Activated T-cell treated with anti-CD3 and anti-CD28 coated beads for 24 hours (primary cell): ENCODE measurements around the gene SMIM35.

ENCODE experiments used
- DNase-seq: peaks from one replicate; pipeline ENCODE4 v3.0.0-alpha.2; 2020; ENCODE audit warnings: low read depth

Gene SMIM35

DNA sequence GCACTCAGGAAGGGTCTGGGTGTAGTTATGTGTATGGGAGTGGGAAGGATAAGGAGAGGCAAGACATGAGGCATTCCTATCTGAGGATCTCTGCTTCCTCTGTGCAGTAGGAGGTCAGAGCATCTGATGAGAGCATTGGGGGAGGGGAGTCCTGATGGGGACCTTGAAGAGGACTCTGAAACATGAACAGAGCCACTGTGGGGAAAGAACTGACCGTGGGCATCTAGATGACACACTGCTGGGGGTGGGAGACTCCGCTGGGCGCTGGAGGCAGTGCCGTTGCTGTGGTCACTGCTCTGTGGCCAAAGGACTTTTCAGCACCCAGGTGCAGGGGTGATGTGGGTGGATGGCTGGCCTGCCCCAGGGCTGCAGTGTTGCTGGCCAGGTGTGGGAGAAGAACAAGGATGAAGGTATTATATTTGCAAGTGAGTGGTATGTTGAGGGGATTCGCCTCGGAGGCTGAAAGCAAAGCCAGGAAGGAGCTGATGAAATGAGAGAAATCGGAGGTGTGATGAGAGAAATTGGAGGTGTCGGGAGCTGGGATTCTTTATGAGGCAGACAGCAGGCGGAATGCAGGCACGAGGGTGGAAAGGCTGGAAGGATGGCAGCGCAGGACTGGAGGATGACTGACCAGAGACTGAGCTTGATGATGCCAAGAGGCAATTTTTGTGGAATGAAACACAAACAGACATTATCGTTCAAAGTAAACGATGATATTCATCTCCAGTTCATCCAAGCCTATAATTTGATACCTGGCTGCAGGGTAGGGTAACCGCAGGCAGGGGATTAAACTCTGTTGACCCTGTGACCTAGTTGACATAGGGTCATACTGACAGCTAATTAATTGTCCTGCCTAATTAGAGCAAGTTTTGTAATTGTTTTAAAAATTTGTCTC, 29.3 kb downstream of the SMIM35 start:
- no peak for DNase-seq

GRCh38 chr11:118056806-118057205, 30.0 kb downstream of the SMIM35 start:
- no peak for DNase-seq

DNA sequence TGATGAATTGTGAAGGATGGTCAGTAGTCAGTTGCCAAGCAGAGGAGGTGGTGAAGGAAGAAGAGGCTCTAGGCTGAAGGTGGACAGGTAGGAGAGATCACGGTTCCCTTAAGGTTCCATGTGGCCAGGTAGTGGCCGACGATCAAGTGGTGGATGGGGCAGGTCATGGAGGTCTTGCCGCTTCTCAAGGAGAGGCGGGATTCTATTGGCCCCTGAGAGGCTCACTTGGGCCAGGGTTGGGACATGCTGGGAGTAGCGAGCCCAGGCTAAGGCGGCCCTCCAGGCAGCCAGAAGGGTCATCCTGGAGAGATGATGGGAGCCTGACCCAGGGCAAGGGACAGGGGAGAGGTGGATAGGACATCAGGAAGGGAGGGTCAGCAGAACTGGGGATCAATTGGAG, 30.8 kb downstream of the SMIM35 start:
- no peak for DNase-seq

GRCh38 chr11:118054712-118055640, 31.8 kb downstream of the SMIM35 start:
- no peak for DNase-seq

DNA sequence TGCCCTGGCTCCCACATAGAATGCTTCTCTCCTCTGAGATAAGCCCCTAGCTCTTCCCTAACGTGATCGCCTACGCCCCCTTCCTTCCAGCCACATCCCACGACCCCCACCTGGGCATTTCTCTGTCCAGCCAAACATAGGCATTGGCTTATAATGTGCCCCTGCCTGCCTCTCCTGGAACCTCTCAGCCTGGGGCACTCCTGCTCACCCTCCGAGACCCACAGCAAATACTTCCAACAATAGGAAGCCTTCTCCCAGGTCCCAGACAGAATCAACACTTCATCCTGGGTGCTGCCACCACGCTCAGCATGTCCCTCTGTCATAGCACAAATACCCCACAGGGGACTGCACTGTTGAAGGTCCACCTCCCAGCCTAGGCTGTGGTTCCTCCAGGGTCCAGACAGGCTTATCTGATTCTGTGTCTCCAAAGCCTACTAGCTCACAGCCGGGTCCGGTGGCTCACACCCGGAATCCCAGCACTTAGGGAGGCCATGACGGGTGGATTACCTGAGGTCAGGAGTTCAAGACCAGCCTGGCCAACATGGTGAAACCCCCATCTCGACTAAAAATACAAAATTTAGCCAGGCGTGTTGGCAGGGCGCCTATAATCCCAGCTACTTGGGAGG, 34.1 kb downstream of the SMIM35 start:
- no peak for DNase-seq

DNA sequence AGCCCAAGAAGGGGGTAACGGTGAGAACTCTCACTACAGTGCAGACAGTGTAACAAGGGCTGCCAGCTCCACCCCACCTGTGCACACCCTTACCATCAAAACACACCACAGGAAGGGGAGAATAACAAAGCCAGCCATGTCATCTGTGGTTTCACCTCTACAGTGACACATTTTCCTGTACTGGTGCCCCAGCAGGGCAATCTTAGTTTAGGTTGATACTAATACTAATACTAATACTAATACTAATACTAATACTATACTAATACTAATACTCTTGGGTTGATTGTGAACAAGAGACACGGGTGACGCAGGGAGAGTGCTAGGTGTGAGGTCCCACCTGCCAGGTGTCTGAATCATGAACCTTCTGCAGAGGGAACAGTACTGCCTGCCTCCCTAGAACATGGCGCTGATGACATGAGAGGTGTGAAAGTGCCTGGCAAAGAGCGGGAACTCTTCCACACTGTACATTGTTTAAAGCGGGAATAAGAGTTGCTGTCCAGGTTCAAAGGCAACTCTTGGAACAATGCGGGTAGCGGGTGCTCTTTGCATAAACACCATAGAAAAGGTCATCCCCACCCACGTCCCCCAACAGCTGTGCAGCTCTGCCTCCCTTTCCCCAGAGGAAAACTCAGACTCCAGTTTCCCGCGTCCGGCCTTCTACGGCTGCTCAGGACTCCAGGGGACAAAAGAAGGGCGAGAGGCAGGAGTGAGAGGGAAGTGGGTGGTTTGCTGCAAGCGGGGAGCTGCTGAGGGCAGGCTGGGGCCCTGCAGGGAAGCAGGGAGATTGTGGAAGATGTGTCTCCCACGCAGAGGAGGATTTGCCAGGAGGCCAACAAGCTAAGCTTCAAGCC, 34.9 kb downstream of the SMIM35 start:
- DNase-seq: peak; percentile 46

GRCh38 chr11:118051136-118051610, 35.6 kb downstream of the SMIM35 start:
- DNase-seq: no peak

GRCh38 chr11:118050208-118050891, 36.4 kb downstream of the SMIM35 start:
- no peak for DNase-seq

- DNase-seq: no peak
Observed at GRCh38 chr11:118049771-118050170, 37.0 kb downstream of the SMIM35 start.

- DNase-seq: no peak
Observed at GRCh38 chr11:118048472-118049370, 38.0 kb downstream of the SMIM35 start.

DNA sequence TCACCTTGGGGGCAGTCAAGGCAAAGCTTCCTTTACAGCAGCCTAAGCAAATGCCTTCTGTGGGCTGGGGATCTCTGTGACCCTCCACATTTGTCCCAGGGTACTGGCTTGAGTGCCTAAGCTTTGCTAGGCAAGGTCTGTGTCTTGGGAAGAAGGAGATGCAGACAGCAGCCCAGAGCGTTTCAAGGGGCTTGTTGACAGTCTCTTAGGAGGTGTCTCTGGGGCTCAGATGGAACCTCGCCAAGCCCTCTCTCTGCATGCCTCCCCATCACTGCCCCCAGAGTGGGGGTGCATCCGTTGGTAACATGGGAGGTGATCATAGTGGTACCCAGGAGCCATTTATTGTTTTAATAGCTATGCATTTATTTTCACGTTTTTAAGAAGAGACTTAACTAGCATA, 39.0 kb downstream of the SMIM35 start:
- no peak for DNase-seq

DNA sequence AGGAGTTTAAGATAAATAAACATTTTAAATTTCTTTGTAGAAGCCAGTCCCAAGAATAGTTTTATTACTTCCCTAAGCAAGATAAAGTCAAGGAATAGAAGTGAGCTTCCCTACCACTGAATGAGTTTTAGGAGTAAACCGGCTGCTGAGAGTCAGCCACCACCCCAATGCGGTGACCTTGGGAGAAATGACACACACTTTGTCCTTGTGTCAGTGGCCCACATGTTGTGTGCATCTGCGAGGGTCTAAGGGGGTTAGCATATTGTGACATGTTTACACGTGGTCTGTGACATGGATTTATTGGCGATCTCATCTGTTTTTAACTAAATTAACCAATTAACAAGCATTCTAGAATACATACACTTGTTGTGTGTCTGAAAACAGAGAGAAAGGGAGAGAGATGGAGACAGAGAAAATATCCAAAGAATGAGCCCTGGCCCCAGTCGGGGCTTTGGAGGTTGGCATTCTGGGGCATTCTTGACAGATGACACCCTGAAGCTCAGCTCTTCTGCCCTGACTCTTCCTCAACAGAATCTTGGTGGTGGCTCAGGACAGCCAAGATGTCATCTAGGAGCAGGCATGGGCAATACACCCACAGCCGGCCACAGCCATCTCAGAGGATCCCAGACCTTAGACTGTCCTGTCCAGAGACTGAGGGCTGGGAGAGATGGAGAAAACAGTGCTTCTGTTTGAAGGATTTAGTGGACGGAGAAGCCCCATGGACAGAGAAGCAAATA, 39.6 kb downstream of the SMIM35 start:
- no peak for DNase-seq

DNA sequence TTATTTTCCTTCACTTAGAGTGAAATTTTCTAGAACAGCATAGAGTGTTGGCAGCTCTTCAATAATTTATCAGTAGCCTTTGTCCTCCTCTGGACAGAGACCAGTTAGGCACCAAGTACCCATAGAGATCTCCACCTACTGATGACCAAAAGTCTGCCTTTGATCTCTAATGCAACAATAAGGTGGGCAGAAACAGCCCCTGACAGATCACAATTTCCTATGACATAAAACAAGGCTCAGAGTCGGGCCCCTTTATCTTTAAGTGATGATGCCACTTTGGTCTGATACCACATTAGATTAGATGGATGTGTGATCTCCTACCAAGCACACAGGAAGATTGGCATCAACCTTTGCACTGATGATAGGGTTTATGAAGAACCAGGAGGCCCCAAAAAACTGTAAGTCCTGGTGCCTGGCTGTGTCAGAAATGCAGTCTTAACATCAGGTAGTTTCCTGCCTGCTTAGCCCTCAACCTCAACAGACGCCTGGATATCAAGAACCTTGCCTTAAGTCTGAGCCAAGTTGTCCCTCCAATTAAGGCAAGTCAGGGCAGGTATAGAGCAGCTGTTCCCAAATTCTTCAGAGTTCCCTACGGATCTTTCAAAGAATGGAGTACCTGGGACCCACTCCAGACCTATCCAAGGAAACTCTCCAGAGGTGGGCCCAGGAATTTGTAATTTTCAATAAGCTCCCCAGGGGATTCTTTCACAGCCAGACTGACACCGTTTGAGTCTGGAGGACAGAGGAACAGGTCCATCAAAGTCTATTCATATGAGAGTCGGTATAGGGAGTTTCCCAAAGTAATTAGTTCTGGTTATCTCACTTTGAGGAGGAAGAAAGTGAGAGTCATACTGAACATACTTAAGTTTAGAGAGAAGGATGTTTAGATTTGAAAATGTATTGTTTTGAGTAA, 40.5 kb downstream of the SMIM35 start:
- DNase-seq: peak; percentile 17

DNA sequence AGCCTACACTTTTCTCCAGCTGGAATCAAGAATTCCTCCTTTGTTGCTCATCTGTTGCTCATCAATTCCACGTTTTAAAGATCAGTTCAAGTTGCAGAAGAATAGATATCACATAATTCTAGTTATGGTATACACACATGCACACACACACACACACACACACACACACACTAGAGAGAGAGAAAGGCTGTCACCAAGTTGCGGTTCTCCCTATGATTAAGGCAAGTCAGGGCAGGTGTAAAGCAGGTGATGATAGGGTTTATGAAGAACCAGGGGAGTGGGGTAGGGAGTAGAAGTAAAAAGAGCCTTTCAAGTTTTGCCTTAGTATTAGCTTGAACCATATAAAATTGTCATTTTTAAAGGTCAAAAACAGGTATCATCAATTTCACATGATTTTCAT, 41.6 kb downstream of the SMIM35 start:
- DNase-seq: no peak

GRCh38 chr11:118042796-118043195, 44.0 kb downstream of the SMIM35 start:
- no peak for DNase-seq

DNA sequence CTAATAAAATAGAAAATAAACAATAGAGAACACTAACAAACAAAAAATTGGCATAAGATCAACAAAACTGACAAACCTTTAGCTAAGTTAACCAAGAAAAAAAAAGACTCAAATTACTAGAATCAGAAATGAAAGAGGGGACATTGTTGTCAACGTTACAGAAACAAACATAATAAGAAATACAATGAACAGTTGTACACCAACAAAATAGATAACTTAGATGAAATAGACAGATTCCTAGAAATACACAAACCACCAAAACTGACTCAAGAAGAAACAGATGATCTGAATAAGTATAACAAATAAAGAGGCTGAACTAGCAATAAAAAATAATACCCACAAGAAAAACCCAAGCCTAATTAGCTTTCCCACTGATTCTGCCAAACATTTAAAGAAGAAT, 44.6 kb downstream of the SMIM35 start:
- DNase-seq: no peak

GRCh38 chr11:118033443-118033842, 53.3 kb downstream of the SMIM35 start:
- DNase-seq: no peak

DNA sequence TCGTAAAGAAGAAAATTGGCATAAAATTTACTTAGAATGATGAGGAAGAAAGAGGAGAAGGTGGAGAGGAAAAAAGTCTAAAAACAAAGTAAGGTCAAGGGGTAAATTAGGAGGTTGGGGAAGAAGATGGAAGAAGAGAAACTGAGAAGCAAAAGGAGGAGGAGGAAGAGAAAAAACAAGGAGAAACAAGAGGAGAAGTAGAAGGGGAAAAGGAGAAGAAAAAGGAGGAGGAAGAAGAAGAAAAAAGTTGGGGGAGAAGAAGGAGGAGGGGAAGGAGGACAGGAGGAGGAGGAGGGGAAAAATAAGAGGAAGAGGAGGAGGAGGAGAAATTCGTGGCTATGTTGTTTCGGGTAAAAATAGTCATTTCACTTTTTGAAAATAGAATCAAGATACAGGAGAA, 58.1 kb downstream of the SMIM35 start:
- no peak for DNase-seq
